HEK293T (cell line): ENCODE data around the gene PRR19.

Experiments used
- BHLHE40 ChIP-seq: fragments of 450-650 bp; IDR thresholded peaks from 2 replicates; pipeline ENCODE4 v1.6.1; 2016; ENCODE audit warnings: mild to moderate bottlenecking, moderate library complexity, borderline replicate concordance
- ELF4 ChIP-seq: fragments of 450-650 bp; IDR thresholded peaks from 2 replicates; pipeline ENCODE4 v1.6.1; 2017; ENCODE audit warnings: antibody characterized with exemption
- FOXK2 ChIP-seq: fragments of 450-650 bp; IDR thresholded peaks from 2 replicates; pipeline ENCODE4 v1.6.1; 2016; ENCODE audit warnings: mild to moderate bottlenecking
- FOXM1 ChIP-seq: fragments of 450-650 bp; IDR thresholded peaks from 2 replicates; pipeline ENCODE4 v1.6.1; 2017; ENCODE audit warnings: mild to moderate bottlenecking, borderline replicate concordance
- L3MBTL2 ChIP-seq: fragments of 450-650 bp; conservative IDR thresholded peaks from 2 replicates; pipeline ENCODE4 v1.6.1; 2016; ENCODE audit warnings: mild to moderate bottlenecking
- SP1 ChIP-seq: fragments of 450-650 bp; IDR thresholded peaks from 2 replicates; pipeline ENCODE4 v1.6.1; 2017
- SUZ12 ChIP-seq: fragments of 450-650 bp; IDR thresholded peaks from 2 replicates; pipeline ENCODE4 v1.6.1; 2016; ENCODE audit warnings: mild to moderate bottlenecking
- TARDBP ChIP-seq: fragments of 450-650 bp; IDR thresholded peaks from 2 replicates; pipeline ENCODE4 v1.6.1; 2016
- ZNF384 ChIP-seq: fragments of 450-650 bp; IDR thresholded peaks from 2 replicates; pipeline ENCODE4 v1.6.1; 2016

- no peak for TF ChIP-seq FOXM1
- no peak for TF ChIP-seq ZNF384
- no peak for TF ChIP-seq L3MBTL2
- no peak for TF ChIP-seq SUZ12
- TF ChIP-seq ELF4, result no peak
- TF ChIP-seq BHLHE40, result no peak
- no peak for TF ChIP-seq FOXK2
- no peak for TF ChIP-seq TARDBP
- no peak for TF ChIP-seq SP1
Observed at GRCh38 chr19:42273407-42274064, 28.4 kb upstream of the PRR19 start.
